Thyroid gland (tissue), 4 donors: ENCODE data around the gene TMEM120B.
"Not testable (repeated sequence)": the region's sequence is repeated elsewhere in the genome, so short reads cannot be mapped to it uniquely, and the experiment has no call there.

ENCODE experiments used
- POLR2A ChIP-seq, 2 donors: fragments of 450-650 bp; IDR thresholded peaks; one replicate each; pipeline ENCODE4 v1.6.1; 2017; ENCODE audit warnings: antibody characterized with exemption in 2 of 2, mild to moderate bottlenecking in 2 of 2, moderate library complexity in 1 of 2
- TF ChIP-seq, protein P1 (sequence below), 6 experiments: fragments of 200-600 bp in 3 of 6; fragments of 450-650 bp in 3 of 6; sonication (generic) in 3 of 6; IDR thresholded peaks; one replicate each; pipeline ENCODE4 v1.5.1; 2016 to 2019; ENCODE audit warnings: antibody characterized with exemption in 6 of 6, mild to moderate bottlenecking in 2 of 6, inconsistent platforms in 1 of 6, moderate library complexity in 1 of 6

DNA sequence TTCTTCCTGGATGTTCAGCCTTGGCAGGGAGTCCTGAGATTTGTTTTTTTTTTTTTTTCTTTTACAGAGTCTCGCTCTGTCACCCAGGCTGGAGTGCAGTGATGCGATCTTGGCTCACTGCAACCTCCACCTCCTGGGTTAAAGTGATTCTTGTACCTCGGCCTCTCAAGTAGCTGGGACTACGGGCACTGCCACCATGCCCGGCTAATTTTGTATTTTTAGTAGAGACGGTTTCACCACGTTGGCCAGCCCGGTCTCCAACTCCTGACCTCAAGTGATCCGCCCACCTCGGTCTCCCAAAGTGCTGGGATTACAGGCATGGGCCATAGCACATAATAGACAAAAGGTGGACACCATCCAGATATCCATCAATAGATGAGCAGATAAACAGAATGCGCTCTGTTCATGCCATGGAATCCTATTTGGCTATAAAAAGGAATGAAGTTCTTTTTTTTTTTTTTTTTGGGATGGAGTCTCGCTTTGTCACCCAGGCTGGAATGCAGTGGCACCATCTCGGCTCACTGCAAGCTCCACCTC lies 32.8 kb upstream of the TMEM120B start:
- TF ChIP-seq, protein P1, sequence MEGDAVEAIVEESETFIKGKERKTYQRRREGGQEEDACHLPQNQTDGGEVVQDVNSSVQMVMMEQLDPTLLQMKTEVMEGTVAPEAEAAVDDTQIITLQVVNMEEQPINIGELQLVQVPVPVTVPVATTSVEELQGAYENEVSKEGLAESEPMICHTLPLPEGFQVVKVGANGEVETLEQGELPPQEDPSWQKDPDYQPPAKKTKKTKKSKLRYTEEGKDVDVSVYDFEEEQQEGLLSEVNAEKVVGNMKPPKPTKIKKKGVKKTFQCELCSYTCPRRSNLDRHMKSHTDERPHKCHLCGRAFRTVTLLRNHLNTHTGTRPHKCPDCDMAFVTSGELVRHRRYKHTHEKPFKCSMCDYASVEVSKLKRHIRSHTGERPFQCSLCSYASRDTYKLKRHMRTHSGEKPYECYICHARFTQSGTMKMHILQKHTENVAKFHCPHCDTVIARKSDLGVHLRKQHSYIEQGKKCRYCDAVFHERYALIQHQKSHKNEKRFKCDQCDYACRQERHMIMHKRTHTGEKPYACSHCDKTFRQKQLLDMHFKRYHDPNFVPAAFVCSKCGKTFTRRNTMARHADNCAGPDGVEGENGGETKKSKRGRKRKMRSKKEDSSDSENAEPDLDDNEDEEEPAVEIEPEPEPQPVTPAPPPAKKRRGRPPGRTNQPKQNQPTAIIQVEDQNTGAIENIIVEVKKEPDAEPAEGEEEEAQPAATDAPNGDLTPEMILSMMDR (IDR thresholded peaks at IDR 0.05): not testable (repeated sequence)
- not testable (repeated sequence) for TF ChIP-seq POLR2A (IDR thresholded peaks at IDR 0.05)
